Endothelial cell of umbilical vein (primary cell): ENCODE data around the gene LRRC47. TPM values are rescaled to one million over a fixed set of nuclear protein-coding genes. Genes with fewer than 3 reads are reported as not detected.

Experiments
- BruUV-seq: library from RNA; stranded (reverse); fragments of 400-500 nt; replicated peaks from 2 replicates; lab custom pipeline; 2021; lab: Mats Ljungman, UMichigan
- CTCF ChIA-PET: fragments of 300-600, 350-600 bp; sonication (Branson Sonifier 250); formaldehyde crosslinking; loops from one replicate; lab custom pipeline; 2021; ENCODE audit warnings: antibody characterized with exemption, inconsistent platforms; lab: Charles Lee
- POLR2A ChIA-PET: fragments of 300-600, 350-600 bp; sonication (Branson Sonifier 250); formaldehyde crosslinking; loops from one replicate; lab custom pipeline; 2021; ENCODE audit warnings: antibody characterized with exemption, inconsistent platforms; lab: Charles Lee
- DNase-seq: peaks from one replicate; pipeline ENCODE4 v3.0.0-alpha.2; 2011; ENCODE audit warnings: low read depth, low spot score
- FAIRE-seq: peaks from 2 replicates; lab custom pipeline; 2011; peaks lifted over from hg19 to GRCh38; lab: Jason Lieb, UNC
- H2AFZ ChIP-seq: 2 replicates; pipeline ENCODE4 v1.6.0; 2012; ENCODE audit warnings: low read depth, low read length, control low read depth, inconsistent platforms
- H3K27ac ChIP-seq: 2 replicates; pipeline ENCODE4 v1.5.1; 2011; ENCODE audit warnings: low read depth, mild to moderate bottlenecking, control low read depth, low read length, moderate library complexity; ENCODE audit not compliant: insufficient read depth
- H3K27me3 ChIP-seq, 2 experiments: 2 replicates each; pipeline versions ENCODE4 v1.6.0 to v1.6.1; 2011; ENCODE audit warnings: low read length in 2 of 2, mixed read lengths in 1 of 2; ENCODE audit not compliant: control insufficient read depth in 2 of 2, insufficient read depth in 2 of 2
- H3K36me3 ChIP-seq, 2 experiments: 2 replicates in 1 of 2; 3 replicates in 1 of 2; pipeline ENCODE4 v1.5.1; 2011; ENCODE audit warnings: low read length in 2 of 2, mild to moderate bottlenecking in 1 of 2, moderate library complexity in 1 of 2; ENCODE audit not compliant: control insufficient read depth in 2 of 2, insufficient read depth in 2 of 2; ENCODE audit errors: extremely low read depth in 1 of 2
- H3K4me1 ChIP-seq: 3 replicates; pipeline ENCODE4 v1.5.1; 2011; ENCODE audit warnings: mild to moderate bottlenecking, low read length; ENCODE audit not compliant: control insufficient read depth, insufficient read depth; ENCODE audit errors: extremely low read depth
- H3K4me2 ChIP-seq: 2 replicates; pipeline ENCODE4 v1.6.1; 2011; ENCODE audit warnings: low read length, control low read depth, mixed read lengths; ENCODE audit not compliant: insufficient read depth
- H3K4me3 ChIP-seq, 3 experiments: fragments of 200-600 bp in 1 of 3; sonication (generic), shearing (Covaris generic) in 1 of 3; replicated peaks in 1 of 3; 2 replicates each; pipeline ENCODE4 v1.5.1; 2011 to 2016; ENCODE audit warnings: control low read depth in 3 of 3, low read length in 3 of 3, mild to moderate bottlenecking in 2 of 3, inconsistent platforms in 1 of 3, low read depth in 1 of 3, moderate library complexity in 1 of 3; ENCODE audit not compliant: insufficient read depth in 1 of 3
- H3K79me2 ChIP-seq: 2 replicates; pipeline ENCODE4 v1.6.0; 2012; ENCODE audit warnings: low read length, inconsistent platforms; ENCODE audit not compliant: control insufficient read depth, insufficient read depth
- H3K9ac ChIP-seq: replicated peaks from 2 replicates; pipeline ENCODE3; 2011; ENCODE audit warnings: low read length, control low read depth; ENCODE audit not compliant: insufficient read depth; ENCODE audit errors: extremely low read depth
- H3K9me1 ChIP-seq: replicated peaks from 3 replicates; pipeline ENCODE4 v1.6.0; 2011; ENCODE audit warnings: mild to moderate bottlenecking, low read length; ENCODE audit not compliant: control insufficient read depth, insufficient read depth; ENCODE audit errors: extremely low read depth
- H3K9me3 ChIP-seq: replicated peaks from 2 replicates; pipeline ENCODE4 v1.5.1; 2012; ENCODE audit warnings: low read length, inconsistent platforms; ENCODE audit not compliant: control insufficient read depth, insufficient read depth
- H4K20me1 ChIP-seq: replicated peaks from 2 replicates; pipeline ENCODE3; 2011; ENCODE audit warnings: mild to moderate bottlenecking, low read length; ENCODE audit not compliant: control insufficient read depth, insufficient read depth; ENCODE audit errors: extremely low read depth
- CTCF ChIP-seq, 2 donors: IDR thresholded peaks; 1 replicate in 1 of 2; 2 replicates in 1 of 2; pipeline ENCODE4 v1.5.1; 2011; ENCODE audit warnings: low read length in 2 of 2, mild to moderate bottlenecking in 2 of 2, moderate library complexity in 2 of 2, control low read depth in 1 of 2, inconsistent platforms in 1 of 2, low read depth in 1 of 2; ENCODE audit not compliant: insufficient read depth in 1 of 2; ENCODE audit errors: extremely low read depth in 1 of 2
- EZH2 ChIP-seq: IDR thresholded peaks from 2 replicates; pipeline ENCODE4 v1.6.1; 2012; ENCODE audit warnings: borderline replicate concordance, low read depth, mild to moderate bottlenecking, moderate library complexity, low read length, inconsistent platforms; ENCODE audit not compliant: severe bottlenecking
- FOS ChIP-seq: IDR thresholded peaks from 2 replicates; pipeline ENCODE4 v1.6.1; 2011; ENCODE audit warnings: mild to moderate bottlenecking, low read length, moderate library complexity, borderline replicate concordance; ENCODE audit not compliant: insufficient read depth
- GATA2 ChIP-seq: IDR thresholded peaks from 2 replicates; pipeline ENCODE4 v1.7.0; 2011; ENCODE audit warnings: low read depth, mild to moderate bottlenecking, moderate library complexity, mixed read lengths, low read length; ENCODE audit not compliant: insufficient read length, insufficient read depth
- JUN ChIP-seq: IDR thresholded peaks from 2 replicates; pipeline ENCODE4 v1.6.1; 2011; ENCODE audit warnings: borderline replicate concordance, low read depth; ENCODE audit not compliant: insufficient read length, insufficient read depth
- MAX ChIP-seq: IDR thresholded peaks from 2 replicates; pipeline ENCODE4 v1.6.1; 2011; ENCODE audit not compliant: insufficient read depth, insufficient read length
- MYC ChIP-seq: IDR thresholded peaks from one replicate; pipeline ENCODE4 v1.6.1; 2011; ENCODE audit warnings: mild to moderate bottlenecking, low read depth, low read length
- POLR2A ChIP-seq: IDR thresholded peaks from 2 replicates; pipeline ENCODE4 v1.6.1; 2012; ENCODE audit warnings: low read depth, mild to moderate bottlenecking, control low read depth, low read length
- POLR2AphosphoS5 ChIP-seq: IDR thresholded peaks from 2 replicates; pipeline ENCODE4 v1.6.1; 2012; ENCODE audit warnings: low read depth, mild to moderate bottlenecking, control low read depth, low read length, moderate library complexity; ENCODE audit not compliant: insufficient read depth
- dilution Hi-C: fragments of 300-500 bp; cut with MboI; formaldehyde crosslinking; loops from one replicate; pipeline ENCODE4 v1.15.0; 2019; ENCODE audit warnings: low sequenced_read_pairs; ENCODE audit not compliant: extremely low pct_ligation_motif_present
- intact Hi-C: fragments of 100-400 bp; cut with micrococcal nuclease; formaldehyde crosslinking; loops from one replicate; pipeline ENCODE4 v1.10.0; 2022
- polyA plus RNA-seq, 4 experiments: library from polyadenylated mRNA; depleted of rRNA in 3 of 4; stranded (reverse) in 3 of 4; unstranded in 1 of 4; fragments of >200 nt; gene quantifications; 2 replicates each; pipeline versions ENCODE4 v1.2.1 to v1.2.3, GENCODE V29; 2011 to 2012; ENCODE audit warnings: missing spikeins in 1 of 4
- total RNA-seq: library from RNA; stranded (reverse); gene quantifications from 2 replicates; pipeline ENCODE4 v1.2.3, GENCODE V29; 2021

Gene LRRC47
- total and polyA plus RNA-seq, 2 donors (not counting 3 experiments of a cell fraction or from before 2014, with no cell fraction given): 23.7 to 42.5 TPM

GRCh38 chr1:3743421-3743820, 52.9 kb downstream of the LRRC47 start:
- Histone ChIP-seq H4K20me1 (no peaks in the 10 kb centered on the region), H3K79me2 (peaks cover 5% of the 10 kb centered on the region), H3K9ac (no peak overlapping the region), H2AFZ (no peak overlapping the region), H3K27ac (no peak overlapping the region), H3K4me1 (peaks cover 11% of the 10 kb centered on the region), H3K36me3 (peaks cover 4 to 19% of the 10 kb centered on the region in 2 experiments), H3K27me3 (no peaks in the 10 kb centered on the region), H3K4me2 (no peak overlapping the region), H3K4me3 (no peak overlapping the region), H3K9me1 (no peaks in the 10 kb centered on the region), H3K9me3 (no peaks in the 10 kb centered on the region)
- dilution Hi-C loops (no loop called here), intact Hi-C loops (no loop called here)
- no TSS peak for BruUV-seq
- ChIA-PET CTCF (interaction anchor here (3.7 kb wide), 1 partner anchor 19 kb away, joined by 11 read pairs; no protein-coding TSS in a partner anchor), POLR2A (no interaction called here)
- TF ChIP-seq FOS (no peak), CTCF (IDR thresholded peaks at IDR 0.05; ENCODE audit: extremely low read depth in 1 of 2, insufficient read depth in 1 of 2, low read depth in 1 of 2, low read length in 2 of 2) (no peak), MYC (no peak), EZH2 (no peak), POLR2A (no peak), MAX (no peak), GATA2 (no peak), POLR2AphosphoS5 (no peak), JUN (no peak)
- DNase-seq (no peak), FAIRE-seq (no peak)
